ENCODE data around the gene BDNF. TPM values are rescaled to one million over a fixed set of nuclear protein-coding genes. Genes with fewer than 3 reads are reported as not detected.

BDNF gene
- total and polyA plus RNA-seq, 2 donors (not counting 3 experiments of a cell fraction or from before 2014, with no cell fraction given): 3.1 to 3.6 TPM

GRCh38 chr11:27697679-27698275, 2.5 kb downstream of the BDNF start:
- peaks cover 0 to 8% of the 10 kb centered on the region in 2 experiments for H3K27me3 ChIP-seq (ENCODE audit: control insufficient read depth in 2 of 2, insufficient read depth in 2 of 2, low read length in 2 of 2)
- FAIRE-seq (no peak), DNase-seq (ENCODE audit: low read depth, low spot score) (peak; percentile 33)
- intact Hi-C loops (cut with micrococcal nuclease): loop anchor here (2.0 to 10.0 kb wide), 4 partner anchors 547 to 1575 kb away; no protein-coding TSS in a partner anchor
- H3K4me2 ChIP-seq (ENCODE audit: insufficient read depth, low read length): peak overlapping the region; percentile 97
- H3K4me3 ChIP-seq (replicated peaks in 1 of 3; ENCODE audit: insufficient read depth in 1 of 3, low read depth in 1 of 3, low read length in 3 of 3): no peak overlapping the region
- H3K27ac ChIP-seq (ENCODE audit: insufficient read depth, low read depth, low read length): no peak overlapping the region
- H3K9ac ChIP-seq (replicated peaks; ENCODE audit: extremely low read depth, insufficient read depth, low read length): no peak overlapping the region
- no peaks in the 10 kb centered on the region for H3K79me2 ChIP-seq (ENCODE audit: control insufficient read depth, insufficient read depth, low read length)
- CTCF ChIA-PET: interaction anchor here (0.9 to 5.9 kb wide), 6 partner anchors 13 to 1637 kb away, joined by 3 to 168 read pairs (median 24); no protein-coding TSS in a partner anchor
- POLR2A ChIA-PET: no interaction called here
- TF ChIP-seq GATA2 (IDR thresholded peaks at IDR 0.05; ENCODE audit: insufficient read depth, insufficient read length, low read depth, low read length): no peak
- TF ChIP-seq, protein P1, sequence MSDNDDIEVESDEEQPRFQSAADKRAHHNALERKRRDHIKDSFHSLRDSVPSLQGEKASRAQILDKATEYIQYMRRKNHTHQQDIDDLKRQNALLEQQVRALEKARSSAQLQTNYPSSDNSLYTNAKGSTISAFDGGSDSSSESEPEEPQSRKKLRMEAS (IDR thresholded peaks at IDR 0.05; ENCODE audit: insufficient read depth, insufficient read length): no peak
- TF ChIP-seq, protein P2, sequence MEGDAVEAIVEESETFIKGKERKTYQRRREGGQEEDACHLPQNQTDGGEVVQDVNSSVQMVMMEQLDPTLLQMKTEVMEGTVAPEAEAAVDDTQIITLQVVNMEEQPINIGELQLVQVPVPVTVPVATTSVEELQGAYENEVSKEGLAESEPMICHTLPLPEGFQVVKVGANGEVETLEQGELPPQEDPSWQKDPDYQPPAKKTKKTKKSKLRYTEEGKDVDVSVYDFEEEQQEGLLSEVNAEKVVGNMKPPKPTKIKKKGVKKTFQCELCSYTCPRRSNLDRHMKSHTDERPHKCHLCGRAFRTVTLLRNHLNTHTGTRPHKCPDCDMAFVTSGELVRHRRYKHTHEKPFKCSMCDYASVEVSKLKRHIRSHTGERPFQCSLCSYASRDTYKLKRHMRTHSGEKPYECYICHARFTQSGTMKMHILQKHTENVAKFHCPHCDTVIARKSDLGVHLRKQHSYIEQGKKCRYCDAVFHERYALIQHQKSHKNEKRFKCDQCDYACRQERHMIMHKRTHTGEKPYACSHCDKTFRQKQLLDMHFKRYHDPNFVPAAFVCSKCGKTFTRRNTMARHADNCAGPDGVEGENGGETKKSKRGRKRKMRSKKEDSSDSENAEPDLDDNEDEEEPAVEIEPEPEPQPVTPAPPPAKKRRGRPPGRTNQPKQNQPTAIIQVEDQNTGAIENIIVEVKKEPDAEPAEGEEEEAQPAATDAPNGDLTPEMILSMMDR (IDR thresholded peaks at IDR 0.05; ENCODE audit: extremely low read depth in 1 of 2, insufficient read depth in 1 of 2, low read depth in 1 of 2, low read length in 2 of 2): no peak
- dilution Hi-C loops (cut with MboI; ENCODE audit: extremely low pct_ligation_motif_present, low sequenced_read_pairs): no loop called here
- no TSS peak for BruUV-seq (replicated peaks)
- no peaks in the 10 kb centered on the region for H3K9me1 ChIP-seq (replicated peaks; ENCODE audit: control insufficient read depth, extremely low read depth, insufficient read depth, low read length)
- no peaks in the 10 kb centered on the region for H3K36me3 ChIP-seq (ENCODE audit: control insufficient read depth in 2 of 2, extremely low read depth in 1 of 2, insufficient read depth in 2 of 2, low read length in 2 of 2)
- H3K9me3 ChIP-seq (replicated peaks; ENCODE audit: control insufficient read depth, insufficient read depth, low read length): no peaks in the 10 kb centered on the region
- H3K4me1 ChIP-seq (ENCODE audit: control insufficient read depth, extremely low read depth, insufficient read depth, low read length): peaks cover 19% of the 10 kb centered on the region
- H4K20me1 ChIP-seq (replicated peaks; ENCODE audit: control insufficient read depth, extremely low read depth, insufficient read depth, low read length): no peaks in the 10 kb centered on the region
- no peak overlapping the region for H2AFZ ChIP-seq (ENCODE audit: low read depth, low read length)

DNA sequence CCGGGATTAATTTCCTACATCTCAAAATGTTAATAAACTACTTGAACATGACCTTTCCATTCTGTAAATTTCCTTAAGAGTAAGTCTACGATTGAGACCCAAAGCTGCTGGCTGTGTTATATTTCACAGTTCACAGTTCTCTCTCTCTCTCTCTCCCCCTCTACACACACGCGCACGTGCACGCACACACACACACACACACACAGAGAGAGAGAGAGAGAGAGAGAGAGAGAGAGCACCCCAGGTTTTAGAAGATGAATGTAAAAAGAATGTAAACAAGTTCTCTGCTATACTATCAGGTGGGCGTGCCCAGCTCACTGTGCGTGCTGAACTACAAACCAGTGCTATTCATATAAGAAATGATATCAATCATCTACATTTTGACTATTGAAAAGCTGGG, 3.3 kb downstream of the BDNF start:
- H4K20me1 ChIP-seq (replicated peaks; ENCODE audit: control insufficient read depth, extremely low read depth, insufficient read depth, low read length): no peaks in the 10 kb centered on the region
- H3K9ac ChIP-seq (replicated peaks; ENCODE audit: extremely low read depth, insufficient read depth, low read length): no peak overlapping the region
- no peak overlapping the region for H3K27ac ChIP-seq (ENCODE audit: insufficient read depth, low read depth, low read length)
- H3K27me3 ChIP-seq (ENCODE audit: control insufficient read depth in 2 of 2, insufficient read depth in 2 of 2, low read length in 2 of 2): peaks cover 0 to under 1% of the 10 kb centered on the region in 2 experiments
- peak; percentile 42 for DNase-seq (ENCODE audit: low read depth, low spot score)
- ChIA-PET POLR2A (no interaction called here), CTCF (interaction anchor here (0.9 to 3.6 kb wide), 6 partner anchors 14 to 1637 kb away, joined by 3 to 73 read pairs (median 20); no protein-coding TSS in a partner anchor)
- H3K9me1 ChIP-seq (replicated peaks; ENCODE audit: control insufficient read depth, extremely low read depth, insufficient read depth, low read length): no peaks in the 10 kb centered on the region
- H3K36me3 ChIP-seq (ENCODE audit: control insufficient read depth in 2 of 2, extremely low read depth in 1 of 2, insufficient read depth in 2 of 2, low read length in 2 of 2): no peaks in the 10 kb centered on the region
- dilution Hi-C loops (cut with MboI; ENCODE audit: extremely low pct_ligation_motif_present, low sequenced_read_pairs): no loop called here
- no TSS peak for BruUV-seq (replicated peaks)
- intact Hi-C loops (cut with micrococcal nuclease): loop anchor here (5.0 to 10.0 kb wide), 3 partner anchors 548 to 1575 kb away; no protein-coding TSS in a partner anchor
- TF ChIP-seq POLR2AphosphoS5 (IDR thresholded peaks at IDR 0.05; ENCODE audit: insufficient read depth, low read depth, low read length) (no peak), EZH2 (IDR thresholded peaks at IDR 0.05; ENCODE audit: borderline replicate concordance, low read depth, low read length, severe bottlenecking) (no peak), POLR2A (IDR thresholded peaks at IDR 0.05; ENCODE audit: low read depth, low read length) (no peak), FOS (IDR thresholded peaks at IDR 0.05; ENCODE audit: borderline replicate concordance, insufficient read depth, low read length) (no peak), JUN (IDR thresholded peaks at IDR 0.05; ENCODE audit: borderline replicate concordance, insufficient read depth, insufficient read length, low read depth) (no peak), MYC (IDR thresholded peaks at IDR 0.05; ENCODE audit: low read depth, low read length) (no peak), GATA2 (IDR thresholded peaks at IDR 0.05; ENCODE audit: insufficient read depth, insufficient read length, low read depth, low read length) (no peak)
- TF ChIP-seq, protein P2 (IDR thresholded peaks at IDR 0.05; ENCODE audit: extremely low read depth in 1 of 2, insufficient read depth in 1 of 2, low read depth in 1 of 2, low read length in 2 of 2): no peak
- TF ChIP-seq, protein P1 (IDR thresholded peaks at IDR 0.05; ENCODE audit: insufficient read depth, insufficient read length): no peak
- no peak overlapping the region for H3K4me3 ChIP-seq (replicated peaks in 1 of 3; ENCODE audit: insufficient read depth in 1 of 3, low read depth in 1 of 3, low read length in 3 of 3)
- no peaks in the 10 kb centered on the region for H3K79me2 ChIP-seq (ENCODE audit: control insufficient read depth, insufficient read depth, low read length)
- H3K4me1 ChIP-seq (ENCODE audit: control insufficient read depth, extremely low read depth, insufficient read depth, low read length): peaks cover 19% of the 10 kb centered on the region
- H2AFZ ChIP-seq (ENCODE audit: low read depth, low read length): peak overlapping the region; percentile 47
- H3K4me2 ChIP-seq (ENCODE audit: insufficient read depth, low read length): peak overlapping the region; percentile 65
- FAIRE-seq: no peak
- no peaks in the 10 kb centered on the region for H3K9me3 ChIP-seq (replicated peaks; ENCODE audit: control insufficient read depth, insufficient read depth, low read length)

Measured in endothelial cell of umbilical vein (primary cell).